HCT116 (cell line): Measurements from ENCODE around the gene ADAMTS9. TPM values are rescaled to one million over a fixed set of nuclear protein-coding genes. Genes with fewer than 3 reads are reported as not detected.

ENCODE experiments used
- ATAC-seq: fragments of 200-7000 bp; cut with Tn5 transposase; 2 replicates; pipeline ENCODE4 v1.9.1; 2020; ENCODE audit warnings: mild to moderate bottlenecking, moderate library complexity
- BruUV-seq: library from RNA; stranded (reverse); fragments of 400-500 nt; replicated peaks from 2 replicates; lab custom pipeline; 2021; lab: Mats Ljungman, UMichigan
- CTCF ChIA-PET: fragments of 300-600 bp; sonication (Branson Sonifier 250); formaldehyde crosslinking; loops from one replicate; lab custom pipeline; 2021; ENCODE audit warnings: antibody characterized with exemption; lab: Charles Lee
- POLR2A ChIA-PET: fragments of 300-600, 350-600 bp; sonication (Branson Sonifier 250); formaldehyde crosslinking; loops from one replicate; lab custom pipeline; 2021; ENCODE audit warnings: antibody characterized with exemption; lab: Charles Lee
- RAD21 ChIA-PET, 2 experiments: fragments of 300-600 bp; sonication (Branson Sonifier 250); formaldehyde crosslinking; loops; one replicate each; lab custom pipeline; 2023; ENCODE audit warnings: low total read pairs in 2 of 2; ENCODE audit not compliant: uncharacterized antibody in 2 of 2, unreplicated experiment in 2 of 2, low non-redundant PET in 1 of 2; lab: Charles Lee
- DNase-seq: peaks from one replicate; pipeline ENCODE4 v3.0.0-alpha.2; 2010; ENCODE audit warnings: low read depth, low spot score
- H2AFZ ChIP-seq: fragments of 200-600 bp; shearing (Covaris generic), sonication (generic); 2 replicates; pipeline ENCODE4 v1.6.1; 2017; ENCODE audit warnings: low read depth, mixed run types, mixed read lengths, antibody characterized with exemption, low read length; ENCODE audit not compliant: poor library complexity, severe bottlenecking
- H3K27ac ChIP-seq: 2 replicates; pipeline ENCODE4 v1.5.1; 2012; ENCODE audit warnings: low read depth, low read length
- H3K27me3 ChIP-seq: fragments of 200-600 bp; sonication (generic); 2 replicates; pipeline ENCODE4 v1.6.1; 2016; ENCODE audit warnings: mixed run types, low read length, mixed read lengths; ENCODE audit not compliant: insufficient read depth
- H3K36me3 ChIP-seq, 2 experiments: fragments of 200-500 bp in 1 of 2; fragments of 200-600 bp in 1 of 2; sonication (Bioruptor generic) in 1 of 2; sonication (generic) in 1 of 2; 2 replicates each; pipeline versions ENCODE4 v1.5.1 to v1.6.1; 2014 to 2016; ENCODE audit warnings: low read length in 2 of 2, inconsistent platforms in 1 of 2, mixed read lengths in 1 of 2, mixed run types in 1 of 2; ENCODE audit not compliant: insufficient read depth in 2 of 2, control insufficient read depth in 1 of 2
- H3K4me1 ChIP-seq, 2 experiments: fragments of 200-600 bp in 1 of 2; sonication (generic) in 1 of 2; 2 replicates each; pipeline versions ENCODE4 v1.5.1 to v1.6.1; 2012 to 2017; ENCODE audit warnings: low read length in 2 of 2, inconsistent platforms in 1 of 2, mild to moderate bottlenecking in 1 of 2, mixed read lengths in 1 of 2, mixed run types in 1 of 2, moderate library complexity in 1 of 2; ENCODE audit not compliant: insufficient read depth in 2 of 2, control insufficient read depth in 1 of 2
- H3K4me2 ChIP-seq: fragments of 200-600 bp; sonication (generic); 2 replicates; pipeline ENCODE4 v1.6.1; 2017; ENCODE audit warnings: mixed run types, low read length, mixed read lengths
- H3K4me3 ChIP-seq, 2 experiments: fragments of 200-600 bp in 1 of 2; sonication (generic) in 1 of 2; replicated peaks in 1 of 2; 2 replicates each; pipeline ENCODE4 v1.5.1; 2011 to 2016; ENCODE audit warnings: low read length in 2 of 2, control low read depth in 1 of 2, low read depth in 1 of 2, mild to moderate bottlenecking in 1 of 2, mixed read lengths in 1 of 2, mixed run types in 1 of 2
- H3K79me2 ChIP-seq: fragments of 200-600 bp; sonication (generic); 2 replicates; pipeline ENCODE4 v1.6.1; 2017; ENCODE audit warnings: mild to moderate bottlenecking, mixed run types, low read length, moderate library complexity, mixed read lengths; ENCODE audit not compliant: insufficient read depth
- H3K9ac ChIP-seq: fragments of 200-600 bp; sonication (generic); 2 replicates; pipeline ENCODE4 v1.6.1; 2016; ENCODE audit warnings: low read length, mixed read lengths
- H3K9me2 ChIP-seq: fragments of 200-600 bp; sonication (generic), shearing (Covaris generic); 2 replicates; pipeline ENCODE4 v1.6.1; 2017; ENCODE audit warnings: mixed run types, mild to moderate bottlenecking, moderate library complexity; ENCODE audit not compliant: insufficient read depth
- H3K9me3 ChIP-seq, 2 experiments: fragments of 200-500 bp in 1 of 2; fragments of 200-600 bp in 1 of 2; sonication (Bioruptor generic) in 1 of 2; sonication (generic) in 1 of 2; 2 replicates each; pipeline ENCODE4 v1.6.1; 2014 to 2017; ENCODE audit warnings: low read length in 2 of 2, mixed read lengths in 2 of 2, inconsistent platforms in 1 of 2, low read depth in 1 of 2, mild to moderate bottlenecking in 1 of 2, mixed run types in 1 of 2, moderate library complexity in 1 of 2; ENCODE audit not compliant: control insufficient read depth in 1 of 2, insufficient read depth in 1 of 2
- H4K20me1 ChIP-seq: fragments of 200-600 bp; sonication (generic), shearing (Covaris generic); 2 replicates; pipeline ENCODE4 v1.6.1; 2017; ENCODE audit warnings: mixed run types, mild to moderate bottlenecking, moderate library complexity; ENCODE audit not compliant: insufficient read depth
- POLR2AphosphoS5 ChIP-seq: IDR thresholded peaks from 2 replicates; pipeline ENCODE4 v1.6.1; 2011; ENCODE audit warnings: mild to moderate bottlenecking, low read depth, low read length, moderate library complexity
- SRF ChIP-seq: IDR thresholded peaks from 2 replicates; pipeline ENCODE4 v1.6.1; 2012; ENCODE audit warnings: low read depth
- TCF7L2 ChIP-seq: IDR thresholded peaks from 2 replicates; pipeline ENCODE4 v1.7.0; 2011; ENCODE audit warnings: borderline replicate concordance, inconsistent platforms; ENCODE audit not compliant: insufficient read depth, insufficient read length; ENCODE audit errors: extremely low read depth
- intact Hi-C: fragments of 100-400 bp; cut with micrococcal nuclease; formaldehyde crosslinking; loops from 2 replicates; pipeline ENCODE4 v1.10.0; 2022
- total RNA-seq: library from RNA; stranded (reverse); gene quantifications from one replicate; pipeline ENCODE4 v1.2.1, GENCODE V29; 2021; ENCODE audit not compliant: unreplicated experiment
- TF ChIP-seq, protein P1 (sequence below): IDR thresholded peaks from 2 replicates; pipeline ENCODE4 v1.6.1; 2012; ENCODE audit warnings: low read depth
- TF ChIP-seq, protein P2 (sequence below): IDR thresholded peaks from 2 replicates; pipeline ENCODE4 v1.6.1; 2012

Gene ADAMTS9
- total RNA-seq, 1 experiment from 2014 or later, result 0.05 TPM

GRCh38 chr3:64650715-64651114 is 37.1 kb downstream of the ADAMTS9 start:
- Histone ChIP-seq H3K4me1 (no peaks in the 10 kb centered on the region), H3K9ac (no peak overlapping the region), H3K27ac (no peak overlapping the region), H3K9me2 (no peaks in the 10 kb centered on the region), H3K4me3 (no peak overlapping the region), H4K20me1 (no peaks in the 10 kb centered on the region; the same call in 1 of the 2 replicates), H3K79me2 (no peaks in the 10 kb centered on the region), H3K9me3 (no peaks in the 10 kb centered on the region), H3K27me3 (peaks cover 17% of the 10 kb centered on the region), H3K4me2 (no peak overlapping the region), H2AFZ (no peak overlapping the region), H3K36me3 (no peaks in the 10 kb centered on the region)
- no TSS peak for BruUV-seq
- no peak for ATAC-seq
- no peak for DNase-seq
- intact Hi-C loops, result no loop called here
- TF ChIP-seq, protein P1, sequence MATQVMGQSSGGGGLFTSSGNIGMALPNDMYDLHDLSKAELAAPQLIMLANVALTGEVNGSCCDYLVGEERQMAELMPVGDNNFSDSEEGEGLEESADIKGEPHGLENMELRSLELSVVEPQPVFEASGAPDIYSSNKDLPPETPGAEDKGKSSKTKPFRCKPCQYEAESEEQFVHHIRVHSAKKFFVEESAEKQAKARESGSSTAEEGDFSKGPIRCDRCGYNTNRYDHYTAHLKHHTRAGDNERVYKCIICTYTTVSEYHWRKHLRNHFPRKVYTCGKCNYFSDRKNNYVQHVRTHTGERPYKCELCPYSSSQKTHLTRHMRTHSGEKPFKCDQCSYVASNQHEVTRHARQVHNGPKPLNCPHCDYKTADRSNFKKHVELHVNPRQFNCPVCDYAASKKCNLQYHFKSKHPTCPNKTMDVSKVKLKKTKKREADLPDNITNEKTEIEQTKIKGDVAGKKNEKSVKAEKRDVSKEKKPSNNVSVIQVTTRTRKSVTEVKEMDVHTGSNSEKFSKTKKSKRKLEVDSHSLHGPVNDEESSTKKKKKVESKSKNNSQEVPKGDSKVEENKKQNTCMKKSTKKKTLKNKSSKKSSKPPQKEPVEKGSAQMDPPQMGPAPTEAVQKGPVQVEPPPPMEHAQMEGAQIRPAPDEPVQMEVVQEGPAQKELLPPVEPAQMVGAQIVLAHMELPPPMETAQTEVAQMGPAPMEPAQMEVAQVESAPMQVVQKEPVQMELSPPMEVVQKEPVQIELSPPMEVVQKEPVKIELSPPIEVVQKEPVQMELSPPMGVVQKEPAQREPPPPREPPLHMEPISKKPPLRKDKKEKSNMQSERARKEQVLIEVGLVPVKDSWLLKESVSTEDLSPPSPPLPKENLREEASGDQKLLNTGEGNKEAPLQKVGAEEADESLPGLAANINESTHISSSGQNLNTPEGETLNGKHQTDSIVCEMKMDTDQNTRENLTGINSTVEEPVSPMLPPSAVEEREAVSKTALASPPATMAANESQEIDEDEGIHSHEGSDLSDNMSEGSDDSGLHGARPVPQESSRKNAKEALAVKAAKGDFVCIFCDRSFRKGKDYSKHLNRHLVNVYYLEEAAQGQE, result no peak
- ChIA-PET CTCF (no interaction called here), RAD21 (no interaction called here), POLR2A (no interaction called here)

- no TSS peak for BruUV-seq
- ChIA-PET CTCF (no interaction called here), RAD21 (no interaction called here), POLR2A (no interaction called here)
- intact Hi-C loops, result no loop called here
- Histone ChIP-seq H3K9me2 (no peaks in the 10 kb centered on the region), H3K27ac (no peak overlapping the region), H2AFZ (no peak overlapping the region), H3K79me2 (no peaks in the 10 kb centered on the region), H3K4me2 (no peak overlapping the region), H3K4me3 (no peak overlapping the region), H3K4me1 (no peaks in the 10 kb centered on the region), H4K20me1 (no peaks in the 10 kb centered on the region; the same call in 1 of the 2 replicates), H3K9me3 (no peaks in the 10 kb centered on the region), H3K36me3 (no peaks in the 10 kb centered on the region), H3K27me3 (peaks cover 20% of the 10 kb centered on the region), H3K9ac (no peak overlapping the region)
- ATAC-seq (no peak), DNase-seq (no peak)
- TF ChIP-seq SRF, result no peak
- TF ChIP-seq, protein P1, result no peak
- TF ChIP-seq, protein P2, sequence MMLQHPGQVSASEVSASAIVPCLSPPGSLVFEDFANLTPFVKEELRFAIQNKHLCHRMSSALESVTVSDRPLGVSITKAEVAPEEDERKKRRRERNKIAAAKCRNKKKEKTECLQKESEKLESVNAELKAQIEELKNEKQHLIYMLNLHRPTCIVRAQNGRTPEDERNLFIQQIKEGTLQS, result no peak
- no peak for TF ChIP-seq TCF7L2
- TF ChIP-seq POLR2AphosphoS5, result no peak
These were observed 37.6 kb downstream of the ADAMTS9 start for GRCh38 chr3:64650096-64650622.
